SW 1271 (cell line): ENCODE measurements around the gene NRXN2.
A peak's percentile ranks its signal among the peaks of the same experiment; 100 is the strongest.

ENCODE experiments used
- DNase-seq, 2 experiments: peaks; one replicate each; lab custom pipeline; 2025; lab: John Stamatoyannopoulos, UW

Gene NRXN2

GRCh38 chr11:64698427-64698826 is 24.6 kb downstream of the NRXN2 start:
- no peak for DNase-seq

DNA sequence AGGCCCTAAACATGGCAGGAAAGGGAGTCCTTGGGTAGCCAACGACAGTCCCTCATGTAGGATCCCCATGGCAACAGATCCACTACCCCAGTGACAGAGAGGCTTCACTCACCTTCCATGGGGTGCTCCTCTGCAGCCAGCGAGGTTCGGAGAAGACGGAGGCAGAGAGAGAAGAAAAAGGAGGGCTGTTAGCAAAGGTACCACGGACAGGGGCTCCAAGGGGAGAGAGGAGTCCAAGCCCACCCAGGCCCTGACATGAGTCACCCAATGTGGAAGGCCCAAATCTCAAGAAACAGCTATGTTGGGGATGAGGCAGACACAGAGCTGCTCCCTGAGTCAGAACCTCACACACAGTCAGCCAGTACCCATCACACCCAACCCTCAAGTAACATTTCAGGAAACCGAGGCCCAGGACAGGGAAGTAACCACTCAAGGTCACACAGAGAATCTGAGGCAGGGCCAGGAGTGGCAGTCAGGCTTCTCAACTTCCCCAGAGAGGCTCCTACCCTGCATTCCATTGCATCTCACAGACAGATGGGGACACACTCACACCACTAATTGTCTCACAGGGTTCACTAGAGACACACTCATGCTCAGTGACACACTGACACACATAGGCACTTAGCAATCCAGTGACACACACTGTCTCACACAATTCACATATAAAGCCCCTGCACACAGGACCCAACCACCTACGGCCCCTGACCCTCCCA is 25.2 kb downstream of the NRXN2 start:
- no peak for DNase-seq

GRCh38 chr11:64696045-64696444 is 27.0 kb downstream of the NRXN2 start:
- DNase-seq: no peak

GRCh38 chr11:64695548-64695947 is 27.4 kb downstream of the NRXN2 start:
- DNase-seq: no peak

DNA sequence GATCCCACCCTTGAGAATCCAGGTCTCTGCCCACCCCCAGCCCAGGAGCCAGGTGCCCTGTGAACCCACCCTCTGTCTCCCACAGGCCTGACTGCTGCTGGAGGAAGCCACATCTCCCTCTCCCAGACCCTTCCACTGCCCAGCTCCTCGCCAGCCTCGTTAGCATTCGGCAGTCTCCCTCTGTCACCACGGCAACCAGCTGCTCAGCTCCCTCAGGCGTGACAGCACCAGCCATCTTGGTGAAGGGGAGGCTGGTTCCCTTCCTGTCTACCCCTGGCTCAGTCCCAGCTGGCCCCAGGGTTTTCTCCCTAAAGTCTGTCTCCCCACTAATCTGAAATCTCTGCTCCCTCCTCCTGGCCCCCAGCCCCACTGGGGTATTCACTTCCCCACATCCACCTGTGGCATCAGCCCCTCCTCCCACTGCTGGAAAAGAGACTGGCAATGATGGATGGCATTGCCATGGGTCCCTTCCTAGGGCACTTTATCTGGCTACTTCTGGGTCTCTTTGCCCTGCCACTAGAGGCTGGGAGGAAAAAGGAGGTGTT is 28.1 kb downstream of the NRXN2 start:
- no peak for DNase-seq

DNA sequence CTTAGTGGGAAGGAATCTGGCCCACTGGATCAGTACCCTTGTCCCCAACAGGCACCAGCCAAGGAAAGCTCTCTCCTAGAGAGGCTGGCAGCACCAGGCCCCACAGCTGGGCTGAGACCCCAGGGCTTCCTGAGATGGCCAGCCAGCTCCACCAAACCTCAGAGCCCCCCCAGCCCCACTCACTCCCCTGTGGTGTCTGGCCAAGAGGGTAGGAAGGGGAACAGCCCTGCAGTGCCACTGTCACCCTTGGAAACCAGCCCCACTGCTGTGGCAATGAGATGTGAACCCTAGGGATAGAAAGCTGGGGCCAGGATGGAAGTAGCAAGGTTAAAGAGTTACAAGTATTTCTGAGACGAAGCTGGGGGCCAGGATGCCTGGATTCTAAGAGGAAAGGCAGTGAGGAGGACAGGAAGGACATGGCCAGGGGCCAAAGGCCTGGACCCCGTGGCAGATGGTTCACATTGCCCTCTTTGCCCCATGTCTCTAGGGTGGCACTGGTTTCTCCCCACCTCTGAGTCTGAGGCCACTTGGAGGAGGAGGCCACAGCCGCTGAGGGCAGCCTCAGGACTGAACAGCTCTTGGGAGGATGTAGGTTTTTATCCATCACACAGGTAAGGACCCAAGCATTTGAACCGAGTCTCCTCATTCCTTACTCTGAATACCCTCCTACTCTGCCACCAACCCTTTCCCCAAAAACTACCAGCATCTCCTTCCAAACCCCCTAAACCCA is 28.8 kb downstream of the NRXN2 start:
- DNase-seq: no peak

DNA sequence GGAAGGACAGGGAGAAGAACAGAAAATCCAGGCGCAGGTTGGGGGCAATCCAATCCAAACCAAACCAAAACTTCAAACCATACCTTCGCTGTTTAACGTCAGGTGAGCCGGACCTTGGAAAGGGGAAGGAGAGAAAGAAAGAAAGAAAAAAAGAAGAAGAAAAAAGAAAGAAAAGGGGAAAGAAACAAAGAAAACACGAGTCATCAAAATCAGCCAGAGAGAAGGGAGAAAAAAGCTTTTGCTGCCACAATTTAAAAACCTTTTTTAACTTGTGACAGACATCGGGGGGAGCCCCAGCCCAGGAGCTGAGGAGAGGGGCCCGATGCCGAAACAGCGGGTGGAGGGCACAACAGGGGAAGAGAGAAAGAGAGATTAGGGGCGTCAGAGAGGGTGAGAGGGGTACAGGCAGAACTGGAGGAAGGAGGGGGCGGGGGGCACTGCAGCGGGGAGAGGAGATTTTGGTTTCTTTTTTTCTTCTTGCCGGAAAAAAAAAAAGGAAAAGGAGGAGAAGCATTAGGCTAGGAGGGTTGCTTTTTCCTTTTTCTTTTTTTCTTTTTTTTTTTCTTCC is 30.1 kb downstream of the NRXN2 start:
- no peak for DNase-seq

GRCh38 chr11:64691543-64691942 is 31.5 kb downstream of the NRXN2 start:
- DNase-seq: no peak

- DNase-seq: no peak
These were observed 32.8 kb downstream of the NRXN2 start for GRCh38 chr11:64690235-64690634.

GRCh38 chr11:64688534-64688982 is 34.4 kb downstream of the NRXN2 start:
- DNase-seq: peak; percentile 58 to 78

DNA sequence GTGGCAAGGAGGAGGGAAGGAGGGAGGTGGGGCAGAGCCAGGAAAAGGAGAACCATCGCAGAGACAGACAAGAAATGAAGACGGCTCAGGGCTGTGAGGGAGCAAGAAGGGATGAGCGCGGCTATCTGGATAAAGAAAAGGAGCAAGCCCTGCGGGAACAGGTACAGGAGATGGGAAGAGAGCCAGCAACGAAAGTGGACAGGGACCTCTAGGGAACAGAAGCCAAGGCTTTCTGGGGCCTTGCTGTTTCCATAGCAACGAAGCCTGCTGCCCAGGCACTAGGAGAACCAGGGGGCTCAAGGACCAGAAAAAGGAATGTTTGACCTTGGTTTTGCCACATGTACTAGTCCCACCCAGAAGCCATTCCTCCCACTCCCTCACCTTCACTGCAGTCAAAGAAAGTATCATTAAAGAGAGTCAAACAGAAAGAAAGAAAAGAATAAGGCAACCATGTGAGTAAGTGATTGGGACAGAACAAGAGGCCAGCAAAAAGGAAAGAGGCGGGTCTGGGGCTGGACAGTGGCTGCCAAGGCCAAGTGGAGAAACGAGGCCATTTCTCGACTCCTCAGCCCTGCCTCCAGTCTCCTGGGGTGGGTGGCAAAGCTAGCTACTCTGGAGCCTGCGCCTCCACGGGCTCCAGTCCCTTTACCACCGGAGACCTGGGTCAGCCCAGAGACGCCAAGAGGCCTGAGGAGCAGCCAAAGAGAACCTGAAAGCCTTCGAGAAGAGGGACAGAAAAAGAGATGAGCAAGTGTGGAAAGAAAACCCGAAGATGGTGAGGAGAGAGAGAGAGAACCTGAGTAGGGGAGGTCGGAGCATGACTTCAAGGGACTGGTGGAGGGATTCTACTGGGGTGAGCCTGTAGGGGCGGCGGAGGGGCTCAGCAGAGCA is 35.1 kb downstream of the NRXN2 start:
- no peak for DNase-seq

DNA sequence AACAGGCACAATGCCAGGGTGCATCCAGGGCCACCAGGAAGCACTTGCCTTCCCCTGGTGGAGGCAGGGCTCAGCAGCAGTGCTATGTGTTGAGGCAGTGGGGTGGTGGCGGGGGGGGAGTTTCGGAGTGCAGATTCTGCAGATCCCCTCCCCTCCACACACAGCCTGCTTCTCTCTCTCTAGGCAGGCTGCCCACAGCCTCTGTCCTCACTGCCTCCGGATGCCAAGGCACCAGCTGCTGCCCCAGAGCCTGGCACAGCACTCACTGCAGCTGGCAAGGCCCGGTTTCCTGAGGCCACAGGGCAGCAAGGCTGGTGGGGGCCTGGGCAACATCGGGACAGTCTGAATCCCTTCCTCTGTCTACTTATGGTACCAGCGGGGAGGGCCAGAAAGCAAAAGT is 35.8 kb downstream of the NRXN2 start:
- DNase-seq: no peak

DNA sequence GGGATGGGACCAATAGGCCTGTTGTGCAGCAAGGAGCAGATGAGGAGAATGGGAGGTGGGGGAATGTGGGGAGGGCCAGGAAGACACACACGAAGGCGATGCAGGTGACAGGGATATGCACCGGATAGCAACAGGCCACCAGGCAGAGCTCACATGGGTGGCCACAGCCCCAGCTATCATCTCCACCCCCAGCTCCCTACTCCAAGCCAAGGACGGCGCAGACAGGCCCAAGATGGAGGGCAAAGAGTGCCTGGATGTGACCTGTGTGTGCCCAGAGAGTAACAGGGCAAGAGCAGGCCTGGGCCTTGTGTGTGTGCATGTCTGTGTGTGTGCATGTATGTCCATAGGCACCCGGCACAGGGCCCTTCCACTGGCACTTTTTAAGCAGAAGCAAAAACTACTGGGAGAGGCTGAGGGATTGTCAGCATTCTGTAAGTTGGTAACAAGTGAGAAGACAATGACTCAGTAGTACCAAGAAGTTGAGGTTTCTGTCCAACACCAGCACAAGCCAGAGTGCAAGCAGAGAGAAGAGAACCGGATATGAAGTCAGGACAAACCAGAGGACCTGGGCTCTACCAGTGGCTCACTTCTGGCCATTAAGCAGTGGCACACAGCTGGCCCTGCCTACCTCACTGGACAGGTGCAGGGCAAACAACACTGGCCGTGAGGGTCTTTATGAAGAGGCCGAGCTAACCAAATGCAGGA is 36.4 kb downstream of the NRXN2 start:
- no peak for DNase-seq

- no peak for DNase-seq
These were observed 37.5 kb downstream of the NRXN2 start for GRCh38 chr11:64685536-64685935.

GRCh38 chr11:64684357-64684756 is 38.6 kb downstream of the NRXN2 start:
- DNase-seq: no peak

- DNase-seq: no peak
These were observed 41.8 kb downstream of the NRXN2 start for GRCh38 chr11:64681171-64681570.

DNA sequence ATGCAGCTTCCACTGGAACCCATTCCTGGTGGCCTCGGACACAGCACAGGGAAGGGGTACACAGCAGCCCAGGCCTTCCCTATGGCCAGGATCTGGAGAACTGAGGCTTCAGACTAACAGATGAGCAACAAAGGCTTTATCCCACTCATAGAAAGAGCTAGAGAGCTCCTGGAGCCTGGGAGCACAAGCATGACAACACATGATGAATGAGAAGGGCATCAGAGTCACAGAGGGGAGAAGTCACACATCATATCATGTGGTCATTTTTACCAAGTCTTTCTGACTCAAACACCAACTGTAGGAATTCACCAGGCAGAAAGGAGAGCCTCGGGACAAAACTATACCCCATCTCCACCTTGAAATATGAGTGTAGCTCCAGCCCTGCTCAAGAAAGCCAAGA is 43.2 kb downstream of the NRXN2 start:
- no peak for DNase-seq

- DNase-seq: no peak
These were observed 45.5 kb downstream of the NRXN2 start for GRCh38 chr11:64677441-64678023.

GRCh38 chr11:64676261-64676615 is 46.8 kb downstream of the NRXN2 start:
- no peak for DNase-seq

DNA sequence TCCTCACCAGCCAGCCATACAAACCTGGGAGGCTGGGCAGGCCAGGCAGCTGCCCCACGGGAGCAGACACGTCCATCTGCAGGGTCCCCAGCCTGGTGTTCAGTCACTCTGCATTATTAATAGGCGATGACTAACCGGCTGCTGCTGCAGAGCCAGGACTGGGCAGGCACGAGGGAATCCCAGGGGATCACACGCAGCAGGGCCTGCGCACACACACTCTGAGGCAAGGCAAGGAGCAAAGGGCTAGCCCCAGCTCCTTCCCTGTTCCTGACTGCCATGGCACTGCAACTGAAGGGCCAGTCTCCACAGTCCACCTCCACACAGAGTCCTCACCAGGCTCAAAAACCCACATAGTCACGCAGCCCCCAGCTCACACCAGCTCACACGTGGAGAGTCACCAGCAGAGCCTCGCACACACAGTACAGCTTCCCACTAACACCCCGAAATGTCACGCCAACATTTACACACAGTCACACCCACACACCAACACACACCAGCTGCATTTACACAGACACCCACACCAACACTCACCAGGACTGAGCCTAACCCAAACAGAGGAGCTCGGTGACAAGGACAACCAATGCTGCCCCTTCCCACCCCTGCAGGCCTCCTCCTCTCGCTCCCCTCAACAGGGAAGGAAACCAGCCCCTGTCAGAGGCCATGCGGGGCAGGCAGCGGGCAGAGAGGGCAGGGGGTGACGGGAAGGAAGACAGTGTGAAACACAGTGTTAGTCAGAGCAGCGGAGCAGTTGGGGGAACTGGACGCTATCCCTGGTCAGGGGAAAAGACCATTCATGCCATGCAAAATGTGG is 47.3 kb downstream of the NRXN2 start:
- DNase-seq: no peak
